Endothelial cell of umbilical vein (primary cell): ENCODE measurements around the gene OPCML. TPM values are rescaled to one million over a fixed set of nuclear protein-coding genes. Genes with fewer than 3 reads are reported as not detected.

Source experiments
- BruUV-seq: library from RNA; stranded (reverse); fragments of 400-500 nt; replicated peaks from 2 replicates; lab custom pipeline; 2021; lab: Mats Ljungman, UMichigan
- CTCF ChIA-PET: fragments of 300-600, 350-600 bp; sonication (Branson Sonifier 250); formaldehyde crosslinking; loops from one replicate; lab custom pipeline; 2021; ENCODE audit warnings: antibody characterized with exemption, inconsistent platforms; lab: Charles Lee
- POLR2A ChIA-PET: fragments of 300-600, 350-600 bp; sonication (Branson Sonifier 250); formaldehyde crosslinking; loops from one replicate; lab custom pipeline; 2021; ENCODE audit warnings: antibody characterized with exemption, inconsistent platforms; lab: Charles Lee
- DNase-seq: peaks from one replicate; pipeline ENCODE4 v3.0.0-alpha.2; 2011; ENCODE audit warnings: low read depth, low spot score
- FAIRE-seq: peaks from 2 replicates; lab custom pipeline; 2011; peaks lifted over from hg19 to GRCh38; lab: Jason Lieb, UNC
- H2AFZ ChIP-seq: 2 replicates; pipeline ENCODE4 v1.6.0; 2012; ENCODE audit warnings: low read depth, low read length, control low read depth, inconsistent platforms
- H3K27ac ChIP-seq: 2 replicates; pipeline ENCODE4 v1.5.1; 2011; ENCODE audit warnings: low read depth, mild to moderate bottlenecking, control low read depth, low read length, moderate library complexity; ENCODE audit not compliant: insufficient read depth
- H3K27me3 ChIP-seq, 2 experiments: 2 replicates each; pipeline versions ENCODE4 v1.6.0 to v1.6.1; 2011; ENCODE audit warnings: low read length in 2 of 2, mixed read lengths in 1 of 2; ENCODE audit not compliant: control insufficient read depth in 2 of 2, insufficient read depth in 2 of 2
- H3K36me3 ChIP-seq, 2 experiments: 2 replicates in 1 of 2; 3 replicates in 1 of 2; pipeline ENCODE4 v1.5.1; 2011; ENCODE audit warnings: low read length in 2 of 2, mild to moderate bottlenecking in 1 of 2, moderate library complexity in 1 of 2; ENCODE audit not compliant: control insufficient read depth in 2 of 2, insufficient read depth in 2 of 2; ENCODE audit errors: extremely low read depth in 1 of 2
- H3K4me1 ChIP-seq: 3 replicates; pipeline ENCODE4 v1.5.1; 2011; ENCODE audit warnings: mild to moderate bottlenecking, low read length; ENCODE audit not compliant: control insufficient read depth, insufficient read depth; ENCODE audit errors: extremely low read depth
- H3K4me2 ChIP-seq: 2 replicates; pipeline ENCODE4 v1.6.1; 2011; ENCODE audit warnings: low read length, control low read depth, mixed read lengths; ENCODE audit not compliant: insufficient read depth
- H3K4me3 ChIP-seq, 3 experiments: fragments of 200-600 bp in 1 of 3; sonication (generic), shearing (Covaris generic) in 1 of 3; replicated peaks in 1 of 3; 2 replicates each; pipeline ENCODE4 v1.5.1; 2011 to 2016; ENCODE audit warnings: control low read depth in 3 of 3, low read length in 3 of 3, mild to moderate bottlenecking in 2 of 3, inconsistent platforms in 1 of 3, low read depth in 1 of 3, moderate library complexity in 1 of 3; ENCODE audit not compliant: insufficient read depth in 1 of 3
- H3K79me2 ChIP-seq: 2 replicates; pipeline ENCODE4 v1.6.0; 2012; ENCODE audit warnings: low read length, inconsistent platforms; ENCODE audit not compliant: control insufficient read depth, insufficient read depth
- H3K9ac ChIP-seq: replicated peaks from 2 replicates; pipeline ENCODE3; 2011; ENCODE audit warnings: low read length, control low read depth; ENCODE audit not compliant: insufficient read depth; ENCODE audit errors: extremely low read depth
- H3K9me1 ChIP-seq: replicated peaks from 3 replicates; pipeline ENCODE4 v1.6.0; 2011; ENCODE audit warnings: mild to moderate bottlenecking, low read length; ENCODE audit not compliant: control insufficient read depth, insufficient read depth; ENCODE audit errors: extremely low read depth
- H3K9me3 ChIP-seq: replicated peaks from 2 replicates; pipeline ENCODE4 v1.5.1; 2012; ENCODE audit warnings: low read length, inconsistent platforms; ENCODE audit not compliant: control insufficient read depth, insufficient read depth
- H4K20me1 ChIP-seq: replicated peaks from 2 replicates; pipeline ENCODE3; 2011; ENCODE audit warnings: mild to moderate bottlenecking, low read length; ENCODE audit not compliant: control insufficient read depth, insufficient read depth; ENCODE audit errors: extremely low read depth
- EZH2 ChIP-seq: IDR thresholded peaks from 2 replicates; pipeline ENCODE4 v1.6.1; 2012; ENCODE audit warnings: borderline replicate concordance, low read depth, mild to moderate bottlenecking, moderate library complexity, low read length, inconsistent platforms; ENCODE audit not compliant: severe bottlenecking
- FOS ChIP-seq: IDR thresholded peaks from 2 replicates; pipeline ENCODE4 v1.6.1; 2011; ENCODE audit warnings: mild to moderate bottlenecking, low read length, moderate library complexity, borderline replicate concordance; ENCODE audit not compliant: insufficient read depth
- GATA2 ChIP-seq: IDR thresholded peaks from 2 replicates; pipeline ENCODE4 v1.7.0; 2011; ENCODE audit warnings: low read depth, mild to moderate bottlenecking, moderate library complexity, mixed read lengths, low read length; ENCODE audit not compliant: insufficient read length, insufficient read depth
- JUN ChIP-seq: IDR thresholded peaks from 2 replicates; pipeline ENCODE4 v1.6.1; 2011; ENCODE audit warnings: borderline replicate concordance, low read depth; ENCODE audit not compliant: insufficient read length, insufficient read depth
- MAX ChIP-seq: IDR thresholded peaks from 2 replicates; pipeline ENCODE4 v1.6.1; 2011; ENCODE audit not compliant: insufficient read depth, insufficient read length
- MYC ChIP-seq: IDR thresholded peaks from one replicate; pipeline ENCODE4 v1.6.1; 2011; ENCODE audit warnings: mild to moderate bottlenecking, low read depth, low read length
- POLR2A ChIP-seq: IDR thresholded peaks from 2 replicates; pipeline ENCODE4 v1.6.1; 2012; ENCODE audit warnings: low read depth, mild to moderate bottlenecking, control low read depth, low read length
- POLR2AphosphoS5 ChIP-seq: IDR thresholded peaks from 2 replicates; pipeline ENCODE4 v1.6.1; 2012; ENCODE audit warnings: low read depth, mild to moderate bottlenecking, control low read depth, low read length, moderate library complexity; ENCODE audit not compliant: insufficient read depth
- dilution Hi-C: fragments of 300-500 bp; cut with MboI; formaldehyde crosslinking; loops from one replicate; pipeline ENCODE4 v1.15.0; 2019; ENCODE audit warnings: low sequenced_read_pairs; ENCODE audit not compliant: extremely low pct_ligation_motif_present
- intact Hi-C: fragments of 100-400 bp; cut with micrococcal nuclease; formaldehyde crosslinking; loops from one replicate; pipeline ENCODE4 v1.10.0; 2022
- polyA plus RNA-seq, 4 experiments: library from polyadenylated mRNA; depleted of rRNA in 3 of 4; stranded (reverse) in 3 of 4; unstranded in 1 of 4; fragments of >200 nt; gene quantifications; 2 replicates each; pipeline versions ENCODE4 v1.2.1 to v1.2.3, GENCODE V29; 2011 to 2012; ENCODE audit warnings: missing spikeins in 1 of 4
- total RNA-seq: library from RNA; stranded (reverse); gene quantifications from 2 replicates; pipeline ENCODE4 v1.2.3, GENCODE V29; 2021
- TF ChIP-seq, protein P1 (sequence below), 2 donors: IDR thresholded peaks; 1 replicate in 1 of 2; 2 replicates in 1 of 2; pipeline ENCODE4 v1.5.1; 2011; ENCODE audit warnings: low read length in 2 of 2, mild to moderate bottlenecking in 2 of 2, moderate library complexity in 2 of 2, control low read depth in 1 of 2, inconsistent platforms in 1 of 2, low read depth in 1 of 2; ENCODE audit not compliant: insufficient read depth in 1 of 2; ENCODE audit errors: extremely low read depth in 1 of 2

The OPCML gene
- total and polyA plus RNA-seq, 2 donors (not counting 3 experiments of a cell fraction or from before 2014, with no cell fraction given): not detected

GRCh38 chr11:132771746-132772145 lies 760.6 kb downstream of the OPCML start:
- H3K36me3 ChIP-seq: no peaks in the 10 kb centered on the region
- ChIA-PET POLR2A (no interaction called here), CTCF (no interaction called here)
- H3K9ac ChIP-seq: no peak overlapping the region
- no peaks in the 10 kb centered on the region for H3K79me2 ChIP-seq
- intact Hi-C loops: no loop called here
- H3K27me3 ChIP-seq: no peaks in the 10 kb centered on the region
- H3K4me1 ChIP-seq: no peaks in the 10 kb centered on the region
- peaks cover 2% of the 10 kb centered on the region for H3K9me3 ChIP-seq
- dilution Hi-C loops: no loop called here
- H3K9me1 ChIP-seq: no peaks in the 10 kb centered on the region
- no peak overlapping the region for H3K4me2 ChIP-seq
- no peak overlapping the region for H2AFZ ChIP-seq
- FAIRE-seq (no peak), DNase-seq (no peak)
- H3K4me3 ChIP-seq: no peak overlapping the region
- H4K20me1 ChIP-seq: no peaks in the 10 kb centered on the region
- no peak overlapping the region for H3K27ac ChIP-seq
- BruUV-seq: no TSS peak
- no peak for TF ChIP-seq FOS
- TF ChIP-seq MYC: no peak
- TF ChIP-seq JUN: no peak
- no peak for TF ChIP-seq POLR2A
- TF ChIP-seq, protein P1, sequence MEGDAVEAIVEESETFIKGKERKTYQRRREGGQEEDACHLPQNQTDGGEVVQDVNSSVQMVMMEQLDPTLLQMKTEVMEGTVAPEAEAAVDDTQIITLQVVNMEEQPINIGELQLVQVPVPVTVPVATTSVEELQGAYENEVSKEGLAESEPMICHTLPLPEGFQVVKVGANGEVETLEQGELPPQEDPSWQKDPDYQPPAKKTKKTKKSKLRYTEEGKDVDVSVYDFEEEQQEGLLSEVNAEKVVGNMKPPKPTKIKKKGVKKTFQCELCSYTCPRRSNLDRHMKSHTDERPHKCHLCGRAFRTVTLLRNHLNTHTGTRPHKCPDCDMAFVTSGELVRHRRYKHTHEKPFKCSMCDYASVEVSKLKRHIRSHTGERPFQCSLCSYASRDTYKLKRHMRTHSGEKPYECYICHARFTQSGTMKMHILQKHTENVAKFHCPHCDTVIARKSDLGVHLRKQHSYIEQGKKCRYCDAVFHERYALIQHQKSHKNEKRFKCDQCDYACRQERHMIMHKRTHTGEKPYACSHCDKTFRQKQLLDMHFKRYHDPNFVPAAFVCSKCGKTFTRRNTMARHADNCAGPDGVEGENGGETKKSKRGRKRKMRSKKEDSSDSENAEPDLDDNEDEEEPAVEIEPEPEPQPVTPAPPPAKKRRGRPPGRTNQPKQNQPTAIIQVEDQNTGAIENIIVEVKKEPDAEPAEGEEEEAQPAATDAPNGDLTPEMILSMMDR (IDR thresholded peaks at IDR 0.05; ENCODE audit: extremely low read depth in 1 of 2, insufficient read depth in 1 of 2, low read depth in 1 of 2, low read length in 2 of 2): no peak
- no peak for TF ChIP-seq GATA2
- no peak for TF ChIP-seq MAX
- TF ChIP-seq EZH2: no peak
- no peak for TF ChIP-seq POLR2AphosphoS5
